G401.6 (cell line): ENCODE measurements around the gene DSG4.
"Not testable (repeated sequence)": the region's sequence is repeated elsewhere in the genome, so short reads cannot be mapped to it uniquely, and the experiment has no call there.

Experiments used
- FAIRE-seq: peaks from 2 replicates; lab custom pipeline; 2012; peaks lifted over from hg19 to GRCh38; lab: Jason Lieb, UNC

DSG4 gene, protein sequence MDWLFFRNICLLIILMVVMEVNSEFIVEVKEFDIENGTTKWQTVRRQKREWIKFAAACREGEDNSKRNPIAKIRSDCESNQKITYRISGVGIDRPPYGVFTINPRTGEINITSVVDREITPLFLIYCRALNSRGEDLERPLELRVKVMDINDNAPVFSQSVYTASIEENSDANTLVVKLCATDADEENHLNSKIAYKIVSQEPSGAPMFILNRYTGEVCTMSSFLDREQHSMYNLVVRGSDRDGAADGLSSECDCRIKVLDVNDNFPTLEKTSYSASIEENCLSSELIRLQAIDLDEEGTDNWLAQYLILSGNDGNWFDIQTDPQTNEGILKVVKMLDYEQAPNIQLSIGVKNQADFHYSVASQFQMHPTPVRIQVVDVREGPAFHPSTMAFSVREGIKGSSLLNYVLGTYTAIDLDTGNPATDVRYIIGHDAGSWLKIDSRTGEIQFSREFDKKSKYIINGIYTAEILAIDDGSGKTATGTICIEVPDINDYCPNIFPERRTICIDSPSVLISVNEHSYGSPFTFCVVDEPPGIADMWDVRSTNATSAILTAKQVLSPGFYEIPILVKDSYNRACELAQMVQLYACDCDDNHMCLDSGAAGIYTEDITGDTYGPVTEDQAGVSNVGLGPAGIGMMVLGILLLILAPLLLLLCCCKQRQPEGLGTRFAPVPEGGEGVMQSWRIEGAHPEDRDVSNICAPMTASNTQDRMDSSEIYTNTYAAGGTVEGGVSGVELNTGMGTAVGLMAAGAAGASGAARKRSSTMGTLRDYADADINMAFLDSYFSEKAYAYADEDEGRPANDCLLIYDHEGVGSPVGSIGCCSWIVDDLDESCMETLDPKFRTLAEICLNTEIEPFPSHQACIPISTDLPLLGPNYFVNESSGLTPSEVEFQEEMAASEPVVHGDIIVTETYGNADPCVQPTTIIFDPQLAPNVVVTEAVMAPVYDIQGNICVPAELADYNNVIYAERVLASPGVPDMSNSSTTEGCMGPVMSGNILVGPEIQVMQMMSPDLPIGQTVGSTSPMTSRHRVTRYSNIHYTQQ

DNA sequence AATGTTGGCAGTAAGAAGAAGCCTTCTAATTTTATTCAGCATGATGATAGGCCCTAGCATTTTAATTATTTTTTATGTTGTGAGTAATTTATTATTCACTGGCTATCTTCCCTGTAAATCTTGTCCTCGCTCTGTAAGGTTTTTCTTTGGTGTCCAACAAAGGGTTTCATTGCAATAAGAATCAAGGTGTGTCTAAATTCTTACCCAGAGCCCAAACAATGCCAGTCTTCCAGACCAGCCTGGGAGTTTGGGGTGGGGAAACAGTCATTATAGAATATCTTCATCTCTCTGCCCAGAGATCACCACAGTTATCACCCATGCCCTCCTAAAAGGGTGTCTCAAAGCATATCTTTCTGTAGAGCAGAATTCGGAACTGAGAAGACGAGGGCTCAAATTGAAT lies at the start of gene DSG4:
Gene DSG4, plus strand, starts transcription at position 301 of the 400 bp plus-strand sequence. CDS start 135 bp downstream, outside the sequence.
- no peak for FAIRE-seq

DNA sequence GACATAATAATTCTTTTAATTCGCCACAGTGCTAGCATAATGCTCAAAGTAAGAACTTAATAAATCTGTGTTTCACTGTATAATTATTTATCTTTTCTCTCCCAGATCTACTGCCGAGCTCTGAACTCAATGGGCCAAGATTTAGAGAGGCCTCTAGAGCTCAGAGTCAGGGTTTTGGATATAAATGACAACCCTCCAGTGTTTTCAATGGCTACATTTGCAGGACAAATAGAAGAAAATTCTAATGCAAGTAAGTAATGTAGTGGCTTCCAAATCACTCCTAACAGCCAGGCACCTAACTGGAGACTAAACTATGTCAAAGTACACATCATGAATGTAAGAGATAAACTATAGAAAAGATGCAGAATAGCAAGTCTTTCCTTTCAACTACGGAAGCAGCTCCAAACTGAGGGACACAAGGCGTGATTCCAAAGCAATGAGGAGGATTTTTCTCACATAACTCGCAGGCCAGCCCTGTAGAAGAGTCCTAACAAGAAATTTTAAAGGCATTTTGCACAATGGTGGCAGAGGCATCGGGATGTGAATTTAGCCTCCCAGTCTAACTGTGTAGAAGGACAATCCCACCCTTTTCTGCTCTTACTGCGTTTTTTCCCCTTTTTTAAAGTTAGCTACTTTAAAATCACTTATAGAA lies 46.7 kb upstream of the DSG4 start:
- no peak for FAIRE-seq

DNA sequence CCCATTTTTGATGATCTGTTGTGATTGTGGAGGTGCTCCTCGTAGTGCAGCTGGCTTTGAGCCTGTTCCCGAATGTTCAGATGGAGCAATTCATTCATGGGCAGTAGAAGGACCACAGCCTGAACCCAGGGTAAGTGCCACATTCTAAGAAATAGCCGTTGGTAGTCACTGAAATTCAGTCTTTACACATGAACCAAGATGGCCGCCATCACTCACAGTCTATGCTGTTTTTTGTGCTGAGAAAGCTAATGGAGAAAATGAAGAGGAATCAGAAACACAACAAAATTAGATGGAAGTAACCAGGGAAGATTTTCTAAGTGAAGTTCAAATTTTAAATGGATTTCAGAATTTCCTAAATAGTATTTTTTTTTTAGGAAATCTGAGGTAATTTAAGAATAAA lies 33.1 kb upstream of the DSG4 start:
- no peak for FAIRE-seq

DNA sequence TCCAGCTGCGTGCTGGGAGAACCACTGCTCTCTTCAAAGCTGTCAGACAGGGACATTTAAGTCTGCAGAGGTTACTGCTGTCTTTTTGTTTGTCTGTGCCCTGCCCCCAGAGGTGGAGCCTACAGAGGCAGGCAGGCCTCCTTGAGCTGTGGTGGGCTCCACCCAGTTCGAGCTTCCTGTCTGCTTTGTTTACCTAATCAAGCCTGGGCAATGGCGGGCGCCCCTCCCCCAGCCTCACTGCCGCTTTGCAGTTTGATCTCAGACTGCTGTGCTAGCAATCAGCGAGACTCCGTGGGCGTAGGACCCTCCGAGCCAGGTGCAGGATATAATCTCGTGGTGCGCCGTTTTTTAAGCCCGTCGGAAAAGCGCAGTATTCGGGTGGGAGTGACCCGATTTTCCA lies 23.2 kb upstream of the DSG4 start:
- not testable (repeated sequence) for FAIRE-seq

DNA sequence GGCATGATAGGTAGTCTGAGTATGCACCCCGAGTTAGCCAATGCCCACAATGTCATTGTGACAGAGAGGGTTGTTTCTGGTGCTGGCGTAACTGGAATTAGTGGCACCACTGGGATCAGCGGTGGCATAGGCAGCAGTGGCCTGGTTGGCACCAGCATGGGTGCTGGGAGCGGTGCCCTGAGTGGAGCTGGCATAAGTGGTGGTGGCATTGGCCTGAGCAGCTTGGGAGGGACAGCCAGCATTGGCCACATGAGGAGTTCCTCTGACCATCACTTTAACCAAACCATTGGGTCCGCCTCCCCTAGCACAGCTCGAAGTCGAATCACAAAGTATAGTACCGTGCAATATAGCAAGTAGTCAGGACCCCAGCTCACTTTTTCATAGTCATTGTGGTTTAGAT lies 21.6 kb upstream of the DSG4 start:
- no peak for FAIRE-seq

DNA sequence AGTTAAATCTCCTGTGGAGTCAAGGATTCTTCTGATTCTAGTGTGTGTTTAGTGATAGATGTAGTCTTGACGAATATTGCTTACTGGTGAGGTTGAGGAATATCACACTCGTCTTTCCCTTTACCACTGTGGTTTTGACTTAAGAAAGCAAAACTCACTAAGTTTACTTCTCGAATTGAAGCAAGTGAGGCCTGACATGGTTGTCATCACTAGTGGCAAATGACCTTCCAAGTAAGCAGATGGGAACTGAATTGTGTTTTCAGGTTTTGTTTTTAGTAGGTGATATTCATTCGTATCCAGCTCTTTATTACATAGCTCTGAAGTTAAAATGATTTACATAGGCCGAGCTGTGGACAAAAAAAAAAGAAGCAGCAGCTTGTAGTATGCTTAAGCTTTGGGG lies 20.6 kb upstream of the DSG4 start:
- FAIRE-seq: no peak

DNA sequence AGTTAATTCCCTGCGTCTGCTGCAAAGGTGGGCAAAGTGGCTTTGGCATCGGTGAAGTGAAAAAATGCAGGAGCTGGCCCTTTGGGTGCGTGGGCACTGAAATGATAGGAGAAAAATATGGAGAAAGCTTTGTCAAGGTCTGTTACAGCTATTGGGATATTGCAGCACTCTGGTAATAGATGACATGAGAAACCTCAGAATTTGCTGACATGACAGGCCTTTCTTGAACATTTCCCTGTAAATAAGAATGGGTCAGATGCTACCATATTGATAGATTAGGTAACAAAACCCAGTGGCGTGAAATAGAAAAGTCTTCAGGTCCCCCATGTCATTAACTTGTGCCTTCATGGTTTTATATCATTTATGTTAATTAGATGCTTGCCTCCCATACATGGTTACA lies 12.4 kb upstream of the DSG4 start:
- FAIRE-seq: no peak

DNA sequence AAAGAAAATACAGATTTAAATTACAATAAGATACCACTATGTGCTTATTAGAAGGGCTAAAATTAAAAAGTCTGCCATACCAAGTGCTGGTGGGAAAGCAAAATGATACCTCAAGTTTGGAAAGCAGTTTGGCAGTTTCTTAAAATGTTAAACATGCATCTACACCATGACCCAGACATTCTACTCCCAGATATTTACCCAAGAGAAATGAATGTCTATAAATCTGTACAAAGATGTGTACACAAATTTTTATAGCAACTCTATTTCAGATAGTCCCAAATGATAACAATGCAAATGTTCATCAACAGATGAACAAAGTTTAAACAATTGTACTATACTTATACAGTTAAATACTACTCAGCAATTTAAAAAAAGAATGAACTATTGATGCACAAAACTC lies 7.1 kb upstream of the DSG4 start:
- FAIRE-seq: no peak

DNA sequence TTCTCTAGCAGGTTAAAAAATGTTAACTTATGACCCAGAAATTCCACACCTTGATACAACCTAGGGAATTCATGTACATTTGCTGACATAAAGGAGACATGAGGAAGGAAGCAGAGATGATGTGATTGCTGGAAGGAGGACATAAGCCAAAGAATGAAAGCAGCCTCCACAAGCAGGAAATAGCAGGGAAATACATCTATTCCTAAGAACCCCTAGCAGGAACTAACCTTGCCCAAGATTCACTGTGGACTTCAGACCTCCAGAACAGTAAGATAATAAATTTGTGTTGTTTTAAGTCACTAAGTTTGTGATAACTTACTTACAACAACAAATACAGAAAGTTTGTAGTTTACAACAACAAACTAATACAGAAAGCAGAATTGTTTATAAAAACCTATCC lies 4.6 kb upstream of the DSG4 start:
- FAIRE-seq: no peak

DNA sequence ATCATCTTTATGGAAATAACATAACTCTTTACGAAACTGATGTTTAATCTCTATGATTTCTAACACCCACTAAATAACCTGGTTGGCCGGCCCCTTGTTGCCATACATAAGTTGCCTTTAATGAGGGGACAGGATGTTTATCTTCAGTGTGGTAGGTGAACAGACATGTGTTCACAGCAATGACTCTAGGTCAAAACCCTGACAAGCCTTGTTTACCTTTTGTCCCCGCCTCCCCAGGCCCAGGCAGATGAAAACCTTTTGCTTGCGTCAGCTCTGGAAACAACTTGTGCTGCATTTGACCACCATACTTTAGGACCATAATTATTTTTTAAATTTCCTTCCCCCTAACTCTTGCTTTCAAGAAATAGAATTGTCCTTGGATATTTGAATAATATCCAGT lies 2.9 kb upstream of the DSG4 start:
- FAIRE-seq: no peak

DNA sequence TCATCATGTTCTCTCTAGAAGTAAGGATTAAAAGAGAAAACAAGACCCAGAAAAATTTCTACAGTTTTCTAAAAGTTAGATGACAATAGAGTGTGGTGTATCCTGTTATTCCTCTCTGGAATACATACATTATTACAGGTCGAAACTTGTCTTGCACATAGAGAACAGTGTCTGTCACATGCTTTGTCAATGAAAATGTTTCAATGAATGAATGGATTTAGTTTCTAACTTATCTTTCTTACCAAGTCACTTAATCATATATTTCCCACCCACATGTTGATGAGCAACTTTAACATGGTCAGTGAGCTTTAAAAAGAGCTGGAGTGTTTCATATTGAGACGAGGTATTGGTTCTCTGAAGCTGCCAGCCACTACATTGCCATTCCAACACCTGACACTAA lies 4.3 kb downstream of the DSG4 start:
- no peak for FAIRE-seq

DNA sequence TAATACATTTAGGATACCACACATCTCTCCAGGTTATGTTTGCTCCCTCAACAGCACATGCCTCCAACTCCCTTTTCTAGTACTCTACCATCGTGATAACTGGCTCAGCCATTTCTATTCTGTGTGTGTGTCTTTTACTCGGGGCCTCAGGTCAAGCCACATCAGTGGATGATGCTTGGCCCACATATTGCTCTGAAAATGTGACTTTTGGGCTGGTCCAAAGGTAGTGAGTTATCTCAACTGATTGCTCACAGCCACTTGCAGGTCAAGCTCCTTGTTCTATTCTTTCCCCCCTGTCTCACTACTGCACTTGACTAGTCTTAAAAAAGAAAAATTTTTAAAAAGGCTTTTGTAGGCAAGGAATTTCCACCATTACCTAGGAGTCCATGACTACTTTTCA lies 5.5 kb downstream of the DSG4 start:
- FAIRE-seq: no peak

DNA sequence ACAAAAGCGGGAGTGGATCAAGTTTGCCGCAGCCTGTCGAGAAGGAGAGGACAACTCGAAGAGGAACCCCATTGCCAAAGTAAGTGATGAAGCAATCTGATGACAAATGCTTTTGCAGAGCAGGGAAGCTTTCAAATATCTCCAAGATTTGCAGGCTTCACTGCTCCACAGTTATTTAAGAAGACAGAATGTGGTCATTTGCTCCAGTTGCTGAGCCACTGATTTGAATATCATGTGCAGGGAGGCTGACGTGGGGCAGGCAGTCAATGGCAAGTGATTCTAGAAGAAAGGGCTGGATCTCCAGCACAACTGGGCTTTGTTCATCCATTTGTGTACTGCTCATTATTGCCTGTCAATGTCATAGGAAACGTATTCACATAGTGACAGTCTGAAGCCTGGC lies 10.2 kb downstream of the DSG4 start:
- no peak for FAIRE-seq

DNA sequence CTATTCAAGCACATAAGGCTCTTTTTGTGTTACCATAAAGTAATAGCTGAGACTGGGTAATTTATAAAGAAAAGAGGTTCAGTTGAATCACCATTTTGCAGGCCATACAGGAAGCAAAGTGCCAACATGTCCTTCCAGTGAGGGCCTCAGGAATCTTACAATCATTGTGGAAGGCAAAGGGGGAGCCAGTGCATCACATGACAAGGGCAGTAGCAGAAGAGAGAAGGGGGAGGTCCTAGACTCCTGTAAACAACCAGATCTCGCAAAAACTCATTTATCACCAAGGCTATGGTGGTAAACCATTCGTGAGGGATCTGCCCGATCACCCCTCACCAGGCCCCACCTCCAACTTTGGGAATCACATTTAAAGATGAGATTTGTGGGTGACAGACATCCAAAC lies 16.7 kb downstream of the DSG4 start:
- no peak for FAIRE-seq

DNA sequence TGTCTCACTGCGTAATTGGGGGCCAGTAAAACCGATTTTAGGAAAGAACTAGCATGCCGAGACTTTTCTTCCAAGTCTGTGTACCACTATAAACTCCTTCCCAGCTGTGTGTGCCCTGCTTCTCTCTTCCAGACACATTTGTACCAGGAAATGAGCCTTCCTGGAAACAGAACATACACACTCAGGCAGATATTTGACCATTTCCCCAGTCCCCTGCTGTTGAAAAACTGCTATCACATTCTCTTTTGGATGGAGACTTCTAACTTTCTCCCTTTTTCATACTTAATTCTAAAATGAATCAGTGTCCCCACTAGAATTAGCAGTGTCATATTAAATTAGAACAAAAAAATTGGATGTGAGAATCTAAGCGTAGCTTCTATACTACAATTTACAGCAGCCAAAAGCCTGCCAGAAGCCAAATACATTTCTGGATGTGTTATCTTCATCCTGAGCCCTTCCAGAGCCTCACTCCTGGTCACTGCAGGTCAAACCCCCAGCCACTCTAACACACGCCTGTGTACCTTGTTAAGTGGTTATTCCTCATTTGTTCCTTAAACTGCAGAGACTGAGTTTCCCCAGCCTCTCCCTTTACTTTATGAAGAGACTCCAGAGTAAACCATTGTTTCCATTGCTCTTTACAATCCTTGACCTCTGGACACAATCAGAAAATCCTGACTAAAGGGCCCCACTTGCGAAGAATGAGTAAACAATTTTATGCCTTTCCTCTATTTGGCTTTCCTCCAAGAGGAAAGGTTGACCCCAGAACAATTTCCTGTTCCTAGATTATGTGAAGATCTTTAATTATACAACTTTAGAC lies 20.4 kb downstream of the DSG4 start:
- no peak for FAIRE-seq

DNA sequence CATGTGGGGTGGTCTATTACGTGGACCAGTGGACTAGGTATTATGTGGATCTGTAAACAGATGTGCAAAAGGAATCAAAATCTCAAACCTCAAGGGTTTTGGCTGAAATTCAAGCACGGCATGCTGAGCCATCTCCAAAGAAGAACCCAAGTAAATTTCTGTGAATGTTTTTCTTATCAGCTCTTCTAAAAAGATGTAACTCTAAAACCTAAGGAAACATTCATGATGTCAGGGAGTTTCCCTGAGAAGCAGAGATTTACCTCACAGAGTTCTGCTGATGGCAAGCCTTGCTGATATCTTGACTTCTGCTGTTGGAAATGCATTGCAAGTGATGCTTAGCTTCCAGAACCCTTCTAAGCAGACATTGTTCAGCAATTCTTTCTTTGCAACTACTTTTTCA lies 21.6 kb downstream of the DSG4 start:
- no peak for FAIRE-seq

DNA sequence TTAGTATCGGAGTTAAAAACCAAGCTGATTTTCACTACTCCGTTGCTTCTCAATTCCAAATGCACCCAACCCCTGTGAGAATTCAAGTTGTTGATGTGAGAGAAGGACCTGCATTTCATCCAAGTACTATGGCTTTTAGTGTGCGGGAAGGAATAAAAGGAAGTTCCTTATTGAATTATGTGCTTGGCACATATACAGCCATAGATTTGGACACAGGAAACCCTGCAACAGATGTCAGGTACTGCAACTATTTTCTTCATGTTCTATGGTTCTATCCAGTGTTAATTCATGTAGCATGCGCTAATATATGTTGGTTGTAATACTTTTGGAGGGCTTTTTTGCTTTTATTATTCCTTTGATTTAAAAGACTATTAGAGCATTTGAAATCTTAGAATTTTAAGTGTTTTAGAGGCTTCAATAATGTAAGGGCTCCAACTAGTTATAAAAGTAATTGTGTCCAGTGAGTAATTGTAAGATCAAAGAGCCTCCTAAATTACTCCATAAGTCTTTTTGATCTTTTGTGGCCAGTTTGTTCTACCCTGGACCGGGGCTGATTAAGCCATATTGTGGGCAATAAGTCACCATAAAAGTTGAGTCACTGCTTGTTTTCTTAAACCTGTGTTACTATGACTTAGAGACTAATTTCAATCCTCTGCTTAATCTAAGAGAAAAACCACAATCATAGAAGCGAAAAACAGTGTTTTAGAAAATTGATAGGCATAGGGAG lies 22.9 kb downstream of the DSG4 start:
- FAIRE-seq: no peak

DNA sequence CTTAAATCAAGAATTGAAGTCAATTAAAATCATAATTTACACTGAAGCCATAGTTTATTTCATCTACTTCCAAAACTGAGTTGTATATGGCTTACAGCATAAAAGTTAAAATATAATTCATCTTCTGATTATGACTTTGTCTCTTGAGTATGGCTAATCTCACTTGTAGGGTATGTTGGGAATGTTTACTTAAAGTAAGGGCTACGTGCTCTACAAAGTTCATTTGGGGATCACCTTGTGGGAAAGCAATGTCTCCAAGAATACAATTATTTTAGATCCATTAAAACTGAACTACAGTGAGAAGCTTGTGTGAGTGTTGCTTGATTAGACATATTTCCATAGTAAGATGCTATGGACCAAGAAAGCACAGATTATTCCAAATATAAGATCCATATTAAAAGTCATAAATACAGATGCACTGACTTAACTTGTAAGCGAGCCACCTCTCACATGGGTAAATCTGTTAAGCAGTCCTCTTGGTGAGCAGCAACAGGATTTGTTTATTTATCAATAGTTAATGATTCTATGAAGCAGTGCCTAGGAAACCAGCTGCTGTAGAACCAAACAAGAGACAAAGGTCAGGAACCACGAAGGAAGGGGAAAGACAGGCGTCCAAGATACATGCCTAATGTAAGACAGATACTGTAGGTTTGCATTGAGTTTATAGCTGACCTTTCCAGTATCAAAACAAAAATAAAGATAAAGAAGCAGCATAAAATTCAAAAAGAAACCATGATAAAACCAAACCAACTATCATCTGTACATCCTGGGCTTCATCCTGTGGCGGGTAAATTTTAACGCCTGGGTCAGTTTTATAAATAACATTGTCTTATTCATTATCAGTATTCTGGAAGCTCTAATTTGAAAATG lies 24.8 kb downstream of the DSG4 start:
- FAIRE-seq: no peak

DNA sequence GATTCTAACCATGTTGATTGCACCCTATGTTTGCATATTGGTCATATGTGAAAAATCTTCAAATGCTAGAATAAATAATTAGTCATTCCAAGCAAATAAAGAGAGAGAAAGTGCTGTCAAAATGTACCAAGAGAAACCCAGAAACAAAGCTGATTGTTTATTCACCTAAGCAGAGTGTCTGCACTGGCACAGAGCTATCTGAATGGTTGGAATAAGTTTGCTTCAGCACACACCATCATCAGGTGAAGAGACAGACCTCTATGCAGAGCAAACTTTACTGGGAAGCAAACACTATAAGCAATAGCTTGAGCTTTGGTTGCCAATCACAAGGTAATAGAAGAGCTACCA lies 25.4 kb downstream of the DSG4 start:
- FAIRE-seq: no peak

DNA sequence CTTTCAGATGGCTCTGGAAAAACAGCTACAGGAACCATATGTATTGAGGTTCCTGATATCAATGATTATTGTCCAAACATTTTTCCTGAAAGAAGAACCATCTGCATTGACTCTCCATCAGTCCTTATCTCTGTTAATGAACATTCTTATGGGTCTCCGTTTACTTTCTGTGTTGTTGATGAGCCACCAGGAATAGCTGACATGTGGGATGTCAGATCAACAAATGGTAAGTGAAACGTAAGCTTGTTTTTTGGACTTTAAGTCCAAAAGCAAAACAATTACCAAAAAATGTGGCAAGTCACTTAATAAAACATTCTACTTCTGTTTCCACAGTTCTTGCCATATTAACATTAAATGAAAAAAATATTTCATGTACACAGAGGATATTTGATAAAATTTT lies 26.8 kb downstream of the DSG4 start:
- FAIRE-seq: no peak
